HepG2 (cell line): ENCODE results near the gene RBM47. TPM values are rescaled to one million over a fixed set of nuclear protein-coding genes. Genes with fewer than 3 reads are reported as not detected.

Experiments
- ATAC-seq: fragments of 200-7000 bp; cut with Tn5 transposase; 3 replicates; pipeline ENCODE4 v1.9.1; 2020; ENCODE audit warnings: mild to moderate bottlenecking, moderate library complexity
- BruUV-seq: library from RNA; stranded (reverse); fragments of 400-500 nt; replicated peaks from 2 replicates; lab custom pipeline; 2021; lab: Mats Ljungman, UMichigan
- CTCF ChIA-PET: fragments of 300-600 bp; formaldehyde crosslinking; extraction: SDS; loops from one replicate; lab custom pipeline; 2021; ENCODE audit warnings: low total read pairs, inconsistent platforms, low intra/inter-chr PET ratio; lab: Yijun Ruan, JAX
- POLR2A ChIA-PET: fragments of 350-600 bp; sonication (Branson Sonifier 250); formaldehyde crosslinking; loops from one replicate; lab custom pipeline; 2020; ENCODE audit warnings: antibody characterized with exemption, inconsistent platforms; lab: Yijun Ruan, JAX
- DNase-seq: peaks from one replicate; pipeline ENCODE4 v3.0.0-alpha.2; 2015; ENCODE audit warnings: low spot score
- FAIRE-seq: peaks from 3 replicates; lab custom pipeline; 2011; peaks lifted over from hg19 to GRCh38; lab: Jason Lieb, UNC
- H2AFZ ChIP-seq: one replicate; pipeline ENCODE4 v1.6.1; 2011; ENCODE audit warnings: low read length, inconsistent platforms
- H3K27ac ChIP-seq: fragments of 300-600 bp; 3 replicates; pipeline ENCODE4 v1.8.0; 2011; ENCODE audit warnings: mixed run types, mild to moderate bottlenecking, mixed read lengths, low read length, inconsistent platforms; ENCODE audit not compliant: insufficient read depth; ENCODE audit errors: extremely low read length
- H3K27me3 ChIP-seq, 2 experiments: fragments of 200-600 bp in 1 of 2; 2 replicates in 1 of 2; 3 replicates in 1 of 2; pipeline versions ENCODE4 v1.6.0 to v1.8.0; 2011; ENCODE audit warnings: low read length in 2 of 2, mild to moderate bottlenecking in 2 of 2, moderate library complexity in 2 of 2, inconsistent platforms in 1 of 2; ENCODE audit not compliant: insufficient read depth in 2 of 2, control insufficient read depth in 1 of 2
- H3K36me3 ChIP-seq, 2 experiments: fragments of 200-600 bp in 1 of 2; replicated peaks in 1 of 2; 2 replicates in 1 of 2; 3 replicates in 1 of 2; pipeline versions ENCODE4 v1.5.1 to v1.8.0; 2011; ENCODE audit warnings: low read length in 2 of 2, inconsistent platforms in 1 of 2; ENCODE audit not compliant: insufficient read depth in 2 of 2, control insufficient read depth in 1 of 2
- H3K4me1 ChIP-seq: 2 replicates; pipeline ENCODE4 v1.5.1; 2012; ENCODE audit warnings: low read length, inconsistent platforms; ENCODE audit not compliant: insufficient read depth
- H3K4me2 ChIP-seq: 2 replicates; pipeline ENCODE4 v1.6.0; 2011; ENCODE audit warnings: low read depth, low read length, inconsistent platforms
- H3K4me3 ChIP-seq, 3 experiments: fragments of 200-600 bp in 1 of 3; sonication (generic), shearing (Covaris generic) in 1 of 3; replicated peaks in 1 of 3; 2 replicates each; pipeline ENCODE4 v1.5.1; 2011 to 2016; ENCODE audit warnings: low read length in 3 of 3, inconsistent platforms in 2 of 3, low read depth in 2 of 3, mild to moderate bottlenecking in 2 of 3, control low read depth in 1 of 3, mixed read lengths in 1 of 3; ENCODE audit not compliant: insufficient read depth in 1 of 3
- H3K79me2 ChIP-seq: one replicate; pipeline ENCODE4 v1.6.1; 2011; ENCODE audit warnings: low read length, inconsistent platforms; ENCODE audit not compliant: insufficient read depth
- H3K9ac ChIP-seq: 2 replicates; pipeline ENCODE4 v1.6.0; 2011; ENCODE audit warnings: mild to moderate bottlenecking, low read depth, low read length, inconsistent platforms; ENCODE audit not compliant: insufficient read depth
- H3K9me3 ChIP-seq: 2 replicates; pipeline ENCODE4 v1.5.1; 2012; ENCODE audit warnings: mild to moderate bottlenecking, low read length
- H4K20me1 ChIP-seq: 2 replicates; pipeline ENCODE4 v1.6.0; 2011; ENCODE audit warnings: inconsistent platforms, mild to moderate bottlenecking, low read length, moderate library complexity; ENCODE audit not compliant: insufficient read depth
- BRD4 ChIP-seq: sonication (generic); formaldehyde crosslinking; IDR thresholded peaks from 2 replicates; pipeline ENCODE4 v1.4.0; 2020; ENCODE audit warnings: missing genetic modification reagents
- DMAP1 ChIP-seq: IDR thresholded peaks from 2 replicates; pipeline ENCODE4 v1.6.1; 2016
- ERF ChIP-seq: IDR thresholded peaks from 2 replicates; pipeline ENCODE4 v1.6.1; 2018; ENCODE audit warnings: missing biosample characterization, missing genetic modification reagents
- GATAD1 ChIP-seq: IDR thresholded peaks from 2 replicates; pipeline ENCODE4 v1.6.1; 2016; ENCODE audit warnings: missing genetic modification reagents, missing compliant biosample characterization
- MEIS1 ChIP-seq: sonication (generic); formaldehyde crosslinking; IDR thresholded peaks from 2 replicates; pipeline ENCODE4 v1.9.0; 2021; ENCODE audit warnings: mild to moderate bottlenecking, missing genetic modification reagents, moderate library complexity, borderline replicate concordance
- NCOR1 ChIP-seq: fragments of 200-600 bp; sonication (generic); IDR thresholded peaks from 2 replicates; pipeline ENCODE4 v1.7.0; 2017; ENCODE audit warnings: antibody characterized with exemption, low read length, borderline replicate concordance
- POGK ChIP-seq: sonication (generic); formaldehyde crosslinking; conservative IDR thresholded peaks from 2 replicates; pipeline ENCODE4 v1.8.0; 2022; ENCODE audit warnings: mild to moderate bottlenecking, moderate library complexity, missing genetic modification reagents
- PRMT3 ChIP-seq: sonication (generic); formaldehyde crosslinking; IDR thresholded peaks from 2 replicates; pipeline ENCODE4 v1.8.1; 2022; ENCODE audit warnings: low read depth, mild to moderate bottlenecking, moderate library complexity, missing genetic modification reagents, borderline replicate concordance
- SMC3 ChIP-seq: IDR thresholded peaks from 2 replicates; pipeline ENCODE4 v1.6.1; 2011; ENCODE audit warnings: low read length, improper control_type of control experiment
- TBL1XR1 ChIP-seq: fragments of 150-350 bp; IDR thresholded peaks from 2 replicates; pipeline ENCODE4 v1.6.1; 2014; ENCODE audit warnings: borderline replicate concordance, low read length; ENCODE audit not compliant: partially characterized antibody
- ZFP36L2 ChIP-seq: sonication (generic); formaldehyde crosslinking; IDR thresholded peaks from 2 replicates; pipeline ENCODE4 v1.4.0; 2020; ENCODE audit warnings: missing genetic modification reagents
- ZNF614 ChIP-seq: IDR thresholded peaks from 2 replicates; pipeline ENCODE4 v1.6.1; 2018; ENCODE audit warnings: missing biosample characterization, missing genetic modification reagents, inconsistent platforms, borderline replicate concordance
- ZNF639 ChIP-seq: conservative IDR thresholded peaks from 2 replicates; pipeline ENCODE4 v1.6.1; 2018; ENCODE audit warnings: missing genetic modification reagents
- ZSCAN29 ChIP-seq: sonication (generic); formaldehyde crosslinking; conservative IDR thresholded peaks from 2 replicates; pipeline ENCODE4 v1.4.0; 2020; ENCODE audit warnings: mild to moderate bottlenecking, missing genetic modification reagents
- WGBS: methylation state at CpG from one replicate; pipeline ENCODE4 v1.1.6; 2017; ENCODE audit warnings: low lambda C conversion rate; 5-methylcytosine and 5-hydroxymethylcytosine counted together
- in situ Hi-C: cut with HindIII; loops from 2 replicates; pipeline ENCODE4 v1.10.0; 2017; ENCODE audit warnings: low pct_unique_long_range_greater_than_20kb; ENCODE audit not compliant: extremely low pct_ligation_motif_present
- intact Hi-C: fragments of 100-400 bp; cut with micrococcal nuclease; formaldehyde crosslinking; loops from one replicate; pipeline ENCODE4 v1.10.0; 2022; ENCODE audit not compliant: unreplicated experiment
- polyA plus RNA-seq, 8 experiments: library from polyadenylated mRNA; depleted of rRNA in 3 of 8; stranded (reverse) in 7 of 8; unstranded in 1 of 8; fragments of >200 nt; fragmentation: Illumina TruSeq in 4 of 8; extraction: Trizol in 4 of 8; gene quantifications; 2 replicates each; pipeline versions ENCODE4 v1.2.1 to v1.2.3, GENCODE V29; 2011 to 2016; ENCODE audit warnings: low read depth in 4 of 8, missing spikeins in 1 of 8, mixed read lengths in 1 of 8; ENCODE audit not compliant: insufficient read depth in 1 of 8
- total RNA-seq, 5 experiments: library from RNA; depleted of rRNA; stranded (reverse); fragments of >200 nt; fragmentation: Illumina TruSeq; extraction: Trizol; gene quantifications; 2 replicates each; pipeline ENCODE4 v1.2.3, GENCODE V29; 2016; ENCODE audit warnings: low read depth in 1 of 5
- TF ChIP-seq, protein P1 (sequence below): sonication (generic); formaldehyde crosslinking; IDR thresholded peaks from 2 replicates; pipeline ENCODE4 v1.5.0; 2020; ENCODE audit warnings: mild to moderate bottlenecking, missing genetic modification reagents

Gene RBM47
- total and polyA plus RNA-seq, 2 of the 13 experiments (the other 11 are each of a cell fraction or from before 2014, with no cell fraction given): 1.2 to 2.5 TPM

GRCh38 chr4:40619600-40619999 is 10.1 kb downstream of the RBM47 start:
- no peak overlapping the region for H3K27ac ChIP-seq
- H3K4me3 ChIP-seq: no peak overlapping the region
- ChIA-PET POLR2A (no interaction called here), CTCF (no interaction called here)
- no peaks in the 10 kb centered on the region for H3K27me3 ChIP-seq
- no peaks in the 10 kb centered on the region for H4K20me1 ChIP-seq
- BruUV-seq: no TSS peak
- in situ Hi-C loops: no loop called here
- no peaks in the 10 kb centered on the region for H3K36me3 ChIP-seq
- WGBS: 78% methylated on average over 5 of the region's 11 CpGs
- intact Hi-C loops: no loop called here
- no peaks in the 10 kb centered on the region for H3K9me3 ChIP-seq
- no peak for TF ChIP-seq ZSCAN29
- TF ChIP-seq, protein P1, sequence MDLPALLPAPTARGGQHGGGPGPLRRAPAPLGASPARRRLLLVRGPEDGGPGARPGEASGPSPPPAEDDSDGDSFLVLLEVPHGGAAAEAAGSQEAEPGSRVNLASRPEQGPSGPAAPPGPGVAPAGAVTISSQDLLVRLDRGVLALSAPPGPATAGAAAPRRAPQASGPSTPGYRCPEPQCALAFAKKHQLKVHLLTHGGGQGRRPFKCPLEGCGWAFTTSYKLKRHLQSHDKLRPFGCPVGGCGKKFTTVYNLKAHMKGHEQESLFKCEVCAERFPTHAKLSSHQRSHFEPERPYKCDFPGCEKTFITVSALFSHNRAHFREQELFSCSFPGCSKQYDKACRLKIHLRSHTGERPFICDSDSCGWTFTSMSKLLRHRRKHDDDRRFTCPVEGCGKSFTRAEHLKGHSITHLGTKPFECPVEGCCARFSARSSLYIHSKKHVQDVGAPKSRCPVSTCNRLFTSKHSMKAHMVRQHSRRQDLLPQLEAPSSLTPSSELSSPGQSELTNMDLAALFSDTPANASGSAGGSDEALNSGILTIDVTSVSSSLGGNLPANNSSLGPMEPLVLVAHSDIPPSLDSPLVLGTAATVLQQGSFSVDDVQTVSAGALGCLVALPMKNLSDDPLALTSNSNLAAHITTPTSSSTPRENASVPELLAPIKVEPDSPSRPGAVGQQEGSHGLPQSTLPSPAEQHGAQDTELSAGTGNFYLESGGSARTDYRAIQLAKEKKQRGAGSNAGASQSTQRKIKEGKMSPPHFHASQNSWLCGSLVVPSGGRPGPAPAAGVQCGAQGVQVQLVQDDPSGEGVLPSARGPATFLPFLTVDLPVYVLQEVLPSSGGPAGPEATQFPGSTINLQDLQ: no peak
- no peak for TF ChIP-seq PRMT3 (CRISPR knock-in tag)
- TF ChIP-seq NCOR1: no peak
- TF ChIP-seq POGK: no peak
- no peak for TF ChIP-seq ERF (CRISPR knock-in tag)
- TF ChIP-seq ZNF639 (CRISPR knock-in tag): no peak
- no peak for TF ChIP-seq SMC3
- no peak for TF ChIP-seq DMAP1 (CRISPR knock-in tag)
- no peak for TF ChIP-seq ZNF614 (CRISPR knock-in tag)
- no peak for TF ChIP-seq ZFP36L2 (CRISPR knock-in tag)
- TF ChIP-seq TBL1XR1: no peak
- no peak for TF ChIP-seq GATAD1 (CRISPR knock-in tag)
- TF ChIP-seq BRD4 (CRISPR knock-in tag): no peak
- no peak for TF ChIP-seq MEIS1 (CRISPR knock-in tag)
- H3K79me2 ChIP-seq: no peaks in the 10 kb centered on the region
- H3K4me2 ChIP-seq: no peak overlapping the region
- FAIRE-seq: no peak
- no peak overlapping the region for H2AFZ ChIP-seq
- peaks cover 13% of the 10 kb centered on the region for H3K4me1 ChIP-seq
- ATAC-seq: no peak
- DNase-seq: no peak
- H3K9ac ChIP-seq: no peak overlapping the region
